ENCODE data around the gene DYNLT1.

- TF ChIP-seq POLR2AphosphoS5 (IDR thresholded peaks at IDR 0.05) (no peak), POLR2A (IDR thresholded peaks at IDR 0.05) (no peak)
Observed at GRCh38 chr6:158621694-158622544, 22.6 kb downstream of the DYNLT1 start.

Data from upper lobe of left lung (tissue), 4 donors.